ENCODE measurements around the gene DOCK9.

Gene DOCK9, protein sequence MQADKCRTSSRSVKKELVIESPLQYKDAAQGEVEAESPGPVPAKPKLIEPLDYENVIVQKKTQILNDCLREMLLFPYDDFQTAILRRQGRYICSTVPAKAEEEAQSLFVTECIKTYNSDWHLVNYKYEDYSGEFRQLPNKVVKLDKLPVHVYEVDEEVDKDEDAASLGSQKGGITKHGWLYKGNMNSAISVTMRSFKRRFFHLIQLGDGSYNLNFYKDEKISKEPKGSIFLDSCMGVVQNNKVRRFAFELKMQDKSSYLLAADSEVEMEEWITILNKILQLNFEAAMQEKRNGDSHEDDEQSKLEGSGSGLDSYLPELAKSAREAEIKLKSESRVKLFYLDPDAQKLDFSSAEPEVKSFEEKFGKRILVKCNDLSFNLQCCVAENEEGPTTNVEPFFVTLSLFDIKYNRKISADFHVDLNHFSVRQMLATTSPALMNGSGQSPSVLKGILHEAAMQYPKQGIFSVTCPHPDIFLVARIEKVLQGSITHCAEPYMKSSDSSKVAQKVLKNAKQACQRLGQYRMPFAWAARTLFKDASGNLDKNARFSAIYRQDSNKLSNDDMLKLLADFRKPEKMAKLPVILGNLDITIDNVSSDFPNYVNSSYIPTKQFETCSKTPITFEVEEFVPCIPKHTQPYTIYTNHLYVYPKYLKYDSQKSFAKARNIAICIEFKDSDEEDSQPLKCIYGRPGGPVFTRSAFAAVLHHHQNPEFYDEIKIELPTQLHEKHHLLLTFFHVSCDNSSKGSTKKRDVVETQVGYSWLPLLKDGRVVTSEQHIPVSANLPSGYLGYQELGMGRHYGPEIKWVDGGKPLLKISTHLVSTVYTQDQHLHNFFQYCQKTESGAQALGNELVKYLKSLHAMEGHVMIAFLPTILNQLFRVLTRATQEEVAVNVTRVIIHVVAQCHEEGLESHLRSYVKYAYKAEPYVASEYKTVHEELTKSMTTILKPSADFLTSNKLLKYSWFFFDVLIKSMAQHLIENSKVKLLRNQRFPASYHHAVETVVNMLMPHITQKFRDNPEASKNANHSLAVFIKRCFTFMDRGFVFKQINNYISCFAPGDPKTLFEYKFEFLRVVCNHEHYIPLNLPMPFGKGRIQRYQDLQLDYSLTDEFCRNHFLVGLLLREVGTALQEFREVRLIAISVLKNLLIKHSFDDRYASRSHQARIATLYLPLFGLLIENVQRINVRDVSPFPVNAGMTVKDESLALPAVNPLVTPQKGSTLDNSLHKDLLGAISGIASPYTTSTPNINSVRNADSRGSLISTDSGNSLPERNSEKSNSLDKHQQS (N-terminal part only)

DNA sequence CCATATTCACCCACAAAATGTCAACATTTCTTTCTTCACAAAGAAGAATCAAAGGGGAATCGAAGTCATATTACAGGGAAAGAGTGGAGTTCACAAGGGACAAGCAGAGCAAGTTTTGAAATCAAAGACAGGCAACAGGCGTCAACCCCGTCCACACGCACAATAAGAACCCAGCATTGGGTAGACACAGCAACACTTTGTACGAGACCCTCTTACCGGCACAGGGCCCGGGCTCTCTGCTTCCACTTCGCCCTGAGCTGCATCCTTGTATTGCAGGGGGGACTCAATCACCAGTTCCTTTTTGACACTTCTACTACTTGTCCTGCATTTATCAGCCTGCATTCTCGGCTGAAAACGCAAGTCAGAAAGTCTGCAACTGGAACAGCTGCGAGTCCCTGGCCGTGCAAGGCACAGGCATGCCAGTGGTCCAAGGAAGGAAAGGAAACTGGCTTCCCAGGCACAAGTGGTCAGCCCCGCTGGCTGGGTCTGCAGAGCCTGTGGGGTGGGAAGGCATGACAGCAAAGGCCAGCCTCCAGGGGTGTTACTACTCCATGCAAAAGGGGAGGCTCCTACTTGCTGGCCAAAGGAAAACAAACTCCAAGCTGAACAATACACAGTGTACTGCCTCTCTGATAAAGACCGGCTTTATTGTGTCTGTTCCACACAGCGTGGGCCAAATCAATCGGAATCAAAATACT is at the start of gene DOCK9:
DOCK9 (minus strand) TSS at position 497 of the 698 bp plus-strand sequence; CDS start at position 342, 155 bp downstream.
- TF ChIP-seq CTCF (IDR thresholded peaks at IDR 0.05; ENCODE audit: low read depth, low read length, missing control alignments) = no peak
- DNase-seq (ENCODE audit: low read depth) = no peak
- no peak within 1 kb of the TSS for H3K4me3 ChIP-seq (ENCODE audit: low read depth, low read length)

DNA sequence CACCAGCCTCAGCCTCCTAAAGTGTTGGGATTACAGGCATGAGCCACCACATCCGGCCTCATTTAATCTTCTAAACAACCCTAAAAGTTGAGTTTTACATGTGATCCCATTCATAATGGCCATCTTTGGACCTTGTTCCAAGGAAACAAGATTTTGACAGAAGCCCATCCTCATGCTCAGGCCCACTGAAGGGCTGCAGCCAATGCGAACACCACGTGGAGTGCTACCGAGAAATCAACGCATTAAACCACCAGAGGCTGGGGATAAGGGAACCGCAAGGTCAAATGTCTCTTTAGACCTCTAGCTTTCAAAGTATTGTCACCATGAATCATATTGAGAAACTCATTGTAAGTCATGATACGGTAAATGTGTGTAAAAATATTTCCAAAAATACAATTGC is 49.4 kb upstream of the DOCK9 start:
- DNase-seq (ENCODE audit: low read depth) = no peak
- H3K4me3 ChIP-seq (ENCODE audit: low read depth, low read length) = no peak overlapping the region
- no peak for TF ChIP-seq CTCF (IDR thresholded peaks at IDR 0.05; ENCODE audit: low read depth, low read length, missing control alignments)

GRCh38 chr13:99022941-99023340 is 45.1 kb upstream of the DOCK9 start:
- no peak for DNase-seq (ENCODE audit: low read depth)
- no peak overlapping the region for H3K4me3 ChIP-seq (ENCODE audit: low read depth, low read length)
- no peak for TF ChIP-seq CTCF (IDR thresholded peaks at IDR 0.05; ENCODE audit: low read depth, low read length, missing control alignments)

- TF ChIP-seq CTCF (IDR thresholded peaks at IDR 0.05; ENCODE audit: low read depth, low read length, missing control alignments) = no peak
- no peak overlapping the region for H3K4me3 ChIP-seq (ENCODE audit: low read depth, low read length)
- DNase-seq (ENCODE audit: low read depth) = no peak
Observed at GRCh38 chr13:99018418-99019180, 40.7 kb upstream of the DOCK9 start.

GRCh38 chr13:99015606-99016490 is 38.0 kb upstream of the DOCK9 start:
- DNase-seq (ENCODE audit: low read depth) = no peak
- no peak for TF ChIP-seq CTCF (IDR thresholded peaks at IDR 0.05; ENCODE audit: low read depth, low read length, missing control alignments)
- no peak overlapping the region for H3K4me3 ChIP-seq (ENCODE audit: low read depth, low read length)
